ENCODE data around the gene SERPINA10. TPM values are rescaled to one million over a fixed set of nuclear protein-coding genes. Genes with fewer than 3 reads are reported as not detected.

Gene SERPINA10, protein sequence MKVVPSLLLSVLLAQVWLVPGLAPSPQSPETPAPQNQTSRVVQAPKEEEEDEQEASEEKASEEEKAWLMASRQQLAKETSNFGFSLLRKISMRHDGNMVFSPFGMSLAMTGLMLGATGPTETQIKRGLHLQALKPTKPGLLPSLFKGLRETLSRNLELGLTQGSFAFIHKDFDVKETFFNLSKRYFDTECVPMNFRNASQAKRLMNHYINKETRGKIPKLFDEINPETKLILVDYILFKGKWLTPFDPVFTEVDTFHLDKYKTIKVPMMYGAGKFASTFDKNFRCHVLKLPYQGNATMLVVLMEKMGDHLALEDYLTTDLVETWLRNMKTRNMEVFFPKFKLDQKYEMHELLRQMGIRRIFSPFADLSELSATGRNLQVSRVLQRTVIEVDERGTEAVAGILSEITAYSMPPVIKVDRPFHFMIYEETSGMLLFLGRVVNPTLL
- not detected for total RNA-seq (ENCODE audit: unreplicated experiment)
- long read RNA-seq: 0 reads

DNA sequence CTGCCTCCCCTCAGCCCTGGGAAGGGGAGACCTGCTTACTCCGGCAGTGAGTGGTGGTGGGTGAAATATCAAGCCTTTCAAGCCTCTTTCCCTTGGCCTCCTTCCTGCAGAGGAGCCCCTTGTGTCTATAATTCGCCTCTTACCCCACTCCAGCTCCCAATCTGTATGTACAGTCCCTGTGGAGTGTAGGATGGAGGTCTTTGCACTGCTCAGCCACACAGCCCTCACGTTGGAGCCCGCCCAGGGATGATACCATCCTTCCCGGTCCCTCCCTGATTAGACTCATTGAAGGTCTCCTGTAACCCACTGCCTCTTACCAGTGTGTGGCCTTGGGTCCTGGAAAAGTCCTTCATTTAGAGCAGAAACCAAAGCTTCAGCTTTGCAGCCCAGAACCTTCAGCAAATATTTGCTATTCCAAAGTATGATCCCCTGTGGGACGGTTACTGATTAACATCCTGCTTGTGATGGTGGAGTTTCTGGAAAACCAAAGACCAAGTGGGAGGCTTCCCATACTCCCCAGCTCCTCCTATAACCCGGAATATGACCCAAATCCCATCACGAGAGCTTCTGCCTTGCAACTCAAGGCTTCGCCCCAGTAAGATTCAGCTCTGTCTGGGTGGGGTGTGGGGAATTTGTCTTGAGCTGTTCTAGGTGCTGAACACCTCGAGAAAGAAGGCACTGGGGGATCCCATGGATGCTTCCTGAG, at the start of gene SERPINA10:
Gene SERPINA10 (minus strand): TSS at position 397 of the 706 bp plus-strand sequence. CDS start 2,675 bp downstream, outside the sequence.
- H3K36me3 Mint-ChIP-seq (ENCODE audit: low read depth, unreplicated experiment): no peaks in the 10 kb centered on the region
- no peak within 1 kb of the TSS for H3K27ac Mint-ChIP-seq (ENCODE audit: unreplicated experiment)
- DNase-seq (ENCODE audit: low spot score): no peak
- peaks cover 2% of the 10 kb centered on the region for H3K27me3 Mint-ChIP-seq (ENCODE audit: unreplicated experiment)
- H3K4me3 Mint-ChIP-seq (ENCODE audit: unreplicated experiment): no peak within 1 kb of the TSS
- H3K9me3 Mint-ChIP-seq (ENCODE audit: unreplicated experiment): no peaks in the 10 kb centered on the region
- TF ChIP-seq, protein P1, sequence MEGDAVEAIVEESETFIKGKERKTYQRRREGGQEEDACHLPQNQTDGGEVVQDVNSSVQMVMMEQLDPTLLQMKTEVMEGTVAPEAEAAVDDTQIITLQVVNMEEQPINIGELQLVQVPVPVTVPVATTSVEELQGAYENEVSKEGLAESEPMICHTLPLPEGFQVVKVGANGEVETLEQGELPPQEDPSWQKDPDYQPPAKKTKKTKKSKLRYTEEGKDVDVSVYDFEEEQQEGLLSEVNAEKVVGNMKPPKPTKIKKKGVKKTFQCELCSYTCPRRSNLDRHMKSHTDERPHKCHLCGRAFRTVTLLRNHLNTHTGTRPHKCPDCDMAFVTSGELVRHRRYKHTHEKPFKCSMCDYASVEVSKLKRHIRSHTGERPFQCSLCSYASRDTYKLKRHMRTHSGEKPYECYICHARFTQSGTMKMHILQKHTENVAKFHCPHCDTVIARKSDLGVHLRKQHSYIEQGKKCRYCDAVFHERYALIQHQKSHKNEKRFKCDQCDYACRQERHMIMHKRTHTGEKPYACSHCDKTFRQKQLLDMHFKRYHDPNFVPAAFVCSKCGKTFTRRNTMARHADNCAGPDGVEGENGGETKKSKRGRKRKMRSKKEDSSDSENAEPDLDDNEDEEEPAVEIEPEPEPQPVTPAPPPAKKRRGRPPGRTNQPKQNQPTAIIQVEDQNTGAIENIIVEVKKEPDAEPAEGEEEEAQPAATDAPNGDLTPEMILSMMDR (IDR thresholded peaks at IDR 0.05; ENCODE audit: unreplicated experiment): no peak
- peaks cover 6% of the 10 kb centered on the region for H3K4me1 Mint-ChIP-seq (ENCODE audit: unreplicated experiment)

DNA sequence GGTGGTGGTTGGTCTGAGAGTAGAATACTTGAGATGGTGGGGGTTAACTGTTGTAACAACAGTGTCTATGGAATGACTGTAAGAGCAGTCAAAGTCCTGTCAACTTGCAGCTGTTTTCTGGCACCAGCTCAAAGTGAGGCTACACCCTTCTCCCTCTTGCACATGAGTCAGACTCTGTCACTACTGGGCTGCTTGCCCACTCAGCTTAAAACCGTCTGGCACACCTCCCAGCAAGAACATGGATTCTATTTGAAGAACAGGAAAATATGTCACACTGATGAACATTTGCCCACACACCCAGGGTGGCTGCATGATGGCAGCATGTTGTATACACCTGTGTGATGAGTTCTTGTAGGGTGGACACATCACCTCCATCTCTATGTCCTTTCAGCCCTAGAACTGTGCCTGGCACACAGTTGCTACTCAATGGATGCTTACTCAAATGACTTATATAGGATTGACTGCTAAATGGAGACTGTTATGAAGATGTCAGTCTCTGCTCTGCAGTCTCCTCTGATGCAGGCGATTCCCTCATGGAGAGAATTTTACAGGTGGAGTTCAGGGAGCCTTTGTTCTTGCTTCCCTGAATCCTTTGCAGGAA, 49.4 kb upstream of the SERPINA10 start:
- Mint-ChIP-seq H3K36me3 (ENCODE audit: low read depth, unreplicated experiment) (no peaks in the 10 kb centered on the region), H3K4me1 (ENCODE audit: unreplicated experiment) (no peaks in the 10 kb centered on the region), H3K4me3 (ENCODE audit: unreplicated experiment) (no peak overlapping the region), H3K27me3 (ENCODE audit: unreplicated experiment) (no peaks in the 10 kb centered on the region), H3K9me3 (ENCODE audit: unreplicated experiment) (no peaks in the 10 kb centered on the region), H3K27ac (ENCODE audit: unreplicated experiment) (no peak overlapping the region)
- TF ChIP-seq, protein P1 (IDR thresholded peaks at IDR 0.05; ENCODE audit: unreplicated experiment): no peak
- DNase-seq (ENCODE audit: low spot score): no peak

DNA sequence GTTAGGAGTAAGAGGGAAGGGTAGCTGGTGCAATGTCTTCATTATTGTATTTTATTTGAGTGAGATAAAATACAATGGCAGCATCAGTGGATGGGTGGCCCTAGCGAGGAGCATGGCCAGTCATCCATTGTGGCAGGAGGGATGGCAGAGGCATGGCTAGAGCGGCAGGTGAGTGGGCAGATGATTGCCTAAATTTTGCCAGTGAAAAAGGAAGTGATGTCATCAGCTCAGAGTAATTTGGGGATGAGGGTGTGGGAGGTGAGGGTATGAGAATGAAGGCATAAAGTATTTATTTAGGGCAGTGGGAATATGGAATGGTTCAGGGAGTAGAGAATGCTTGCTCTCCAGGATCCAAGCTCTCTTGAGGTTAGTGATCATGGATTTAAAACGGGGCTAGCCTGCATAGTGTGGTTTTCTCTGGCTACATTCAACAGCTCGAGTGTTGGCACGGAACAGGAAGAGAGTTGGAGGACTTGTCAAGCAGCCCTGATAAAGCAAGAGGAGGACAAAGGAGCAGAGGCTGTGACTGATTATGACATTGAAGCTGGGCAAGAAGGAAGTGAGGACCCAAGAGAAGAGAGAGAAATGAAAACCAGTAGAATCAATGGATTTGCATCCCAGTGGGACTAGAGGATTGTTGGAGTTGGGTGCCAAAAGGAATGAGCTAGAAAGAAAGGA, 48.7 kb upstream of the SERPINA10 start:
- Mint-ChIP-seq H3K27ac (ENCODE audit: unreplicated experiment) (no peak overlapping the region), H3K4me1 (ENCODE audit: unreplicated experiment) (no peaks in the 10 kb centered on the region), H3K27me3 (ENCODE audit: unreplicated experiment) (no peaks in the 10 kb centered on the region), H3K9me3 (ENCODE audit: unreplicated experiment) (no peaks in the 10 kb centered on the region), H3K36me3 (ENCODE audit: low read depth, unreplicated experiment) (no peaks in the 10 kb centered on the region), H3K4me3 (ENCODE audit: unreplicated experiment) (no peak overlapping the region)
- DNase-seq (ENCODE audit: low spot score): no peak
- TF ChIP-seq, protein P1 (IDR thresholded peaks at IDR 0.05; ENCODE audit: unreplicated experiment): no peak

DNA sequence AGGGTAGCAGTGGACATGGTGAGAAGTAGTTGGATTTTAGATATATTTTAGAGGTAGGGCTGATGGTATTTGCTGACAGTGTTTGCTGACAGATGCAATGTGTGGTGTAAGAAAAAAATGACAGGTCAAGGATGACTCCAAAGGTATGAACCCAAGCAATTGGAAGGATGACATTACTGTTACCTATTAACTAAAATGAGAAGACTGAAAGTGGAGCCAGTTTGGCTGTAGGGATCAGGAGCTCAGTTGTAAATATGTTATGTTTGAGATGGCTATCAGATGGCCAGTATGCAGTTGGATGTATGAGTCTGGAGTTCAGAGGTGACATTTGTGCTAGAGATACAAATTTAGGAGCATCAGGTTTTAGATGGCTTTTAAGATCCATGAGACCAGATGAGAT, 47.5 kb upstream of the SERPINA10 start:
- no peak overlapping the region for H3K27ac Mint-ChIP-seq (ENCODE audit: unreplicated experiment)
- H3K27me3 Mint-ChIP-seq (ENCODE audit: unreplicated experiment): no peaks in the 10 kb centered on the region
- DNase-seq (ENCODE audit: low spot score): no peak

More for the DNA sequence above, 47.5 kb upstream of the SERPINA10 start:
- Mint-ChIP-seq H3K4me1 (ENCODE audit: unreplicated experiment) (no peaks in the 10 kb centered on the region), H3K4me3 (ENCODE audit: unreplicated experiment) (no peak overlapping the region), H3K9me3 (ENCODE audit: unreplicated experiment) (no peaks in the 10 kb centered on the region), H3K36me3 (ENCODE audit: low read depth, unreplicated experiment) (no peaks in the 10 kb centered on the region)
- TF ChIP-seq, protein P1 (IDR thresholded peaks at IDR 0.05; ENCODE audit: unreplicated experiment): no peak
